HG03378 (cell line): Measurements from ENCODE around the gene UBE2D4.
"Not testable (repeated sequence)": the region's sequence is repeated elsewhere in the genome, so short reads cannot be mapped to it uniquely, and the experiment has no call there.

Source experiments
- ATAC-seq: cut with Tn5 transposase; IDR thresholded peaks from one replicate; pipeline ENCODE4 v1.9.1; 2021; ENCODE audit warnings: mild to moderate bottlenecking, moderate library complexity; ENCODE audit not compliant: unreplicated experiment

Gene UBE2D4

DNA sequence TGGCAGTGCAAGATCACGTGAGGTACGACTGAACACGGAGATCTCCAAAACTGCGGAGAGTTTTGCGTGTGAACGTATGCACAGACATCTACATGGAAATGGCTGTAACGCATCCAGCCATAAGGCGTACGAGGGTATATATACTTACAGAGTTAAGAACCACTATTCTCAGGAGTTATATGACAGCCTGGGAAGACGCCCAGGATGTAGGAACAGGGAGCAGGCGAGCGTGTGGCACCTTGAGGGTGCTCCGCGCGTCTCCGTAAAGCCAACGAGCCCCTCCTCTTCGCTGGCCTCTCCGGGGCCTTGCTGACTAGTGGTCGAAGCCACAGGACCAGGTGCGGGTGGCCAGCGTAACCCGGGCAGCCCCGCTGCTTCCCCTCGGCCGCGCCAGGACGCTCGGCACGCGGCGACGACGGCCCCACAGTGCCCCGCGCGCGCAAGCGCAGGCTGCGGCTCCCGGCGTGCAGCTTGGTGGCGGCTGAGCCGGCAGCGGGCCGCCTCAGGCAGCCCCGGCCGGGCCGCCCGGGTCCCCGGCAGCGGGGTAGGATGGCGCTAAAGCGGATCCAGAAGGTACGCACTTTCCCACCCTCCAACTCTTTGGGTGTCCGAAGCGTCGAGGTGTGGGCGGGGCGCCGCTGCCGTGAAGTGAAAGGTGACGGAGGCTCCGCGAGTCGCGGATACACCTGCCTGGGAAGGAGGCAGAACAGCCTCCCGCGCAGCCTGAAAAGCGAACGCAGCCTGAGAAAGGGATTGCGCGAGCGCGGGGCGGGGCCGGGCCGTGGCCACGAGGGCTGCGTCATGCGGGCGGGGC, at the start of gene UBE2D4:
UBE2D4 (plus strand) TSS at position 453 of the 814 bp plus-strand sequence; CDS start at position 550, 97 bp downstream.
- peak; percentile 81 for ATAC-seq

DNA sequence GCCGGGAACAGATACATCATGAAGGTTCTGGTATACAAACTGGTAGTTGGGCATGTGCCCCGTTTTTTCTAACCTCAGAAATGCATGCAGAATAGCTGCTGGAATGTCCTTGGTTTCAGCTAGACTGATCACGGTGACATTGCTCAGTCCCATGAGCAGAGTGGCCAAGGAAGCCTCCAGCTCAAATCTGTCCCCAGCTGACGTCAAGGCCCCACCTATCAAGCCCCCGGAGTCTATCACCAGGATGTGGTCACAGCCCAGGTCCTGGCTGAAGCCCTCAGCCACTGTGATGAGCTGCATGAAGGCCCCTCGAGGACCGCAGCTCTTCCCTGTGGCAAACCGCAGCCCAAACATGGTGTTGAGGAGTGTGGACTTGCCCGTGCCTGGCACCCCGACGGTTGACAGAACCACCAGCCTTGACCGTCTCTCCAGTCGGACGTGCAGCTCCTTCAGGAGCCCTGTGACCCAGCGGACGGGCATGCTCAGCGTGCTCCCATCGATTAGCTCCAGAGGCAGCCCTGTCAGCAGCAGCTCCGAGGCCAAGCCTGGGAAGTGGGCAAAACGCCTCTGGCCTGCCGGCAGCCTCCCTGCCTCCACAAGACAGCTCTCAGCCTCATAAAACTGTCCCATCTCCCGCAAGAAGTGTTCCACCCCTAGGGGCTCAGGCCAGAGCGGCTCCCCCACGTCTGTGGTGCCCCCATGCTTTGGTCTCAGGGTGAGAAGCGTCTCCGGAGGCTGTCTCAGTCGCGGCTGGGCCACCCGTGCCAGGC, 49.1 kb upstream of the UBE2D4 start:
- ATAC-seq: no peak

DNA sequence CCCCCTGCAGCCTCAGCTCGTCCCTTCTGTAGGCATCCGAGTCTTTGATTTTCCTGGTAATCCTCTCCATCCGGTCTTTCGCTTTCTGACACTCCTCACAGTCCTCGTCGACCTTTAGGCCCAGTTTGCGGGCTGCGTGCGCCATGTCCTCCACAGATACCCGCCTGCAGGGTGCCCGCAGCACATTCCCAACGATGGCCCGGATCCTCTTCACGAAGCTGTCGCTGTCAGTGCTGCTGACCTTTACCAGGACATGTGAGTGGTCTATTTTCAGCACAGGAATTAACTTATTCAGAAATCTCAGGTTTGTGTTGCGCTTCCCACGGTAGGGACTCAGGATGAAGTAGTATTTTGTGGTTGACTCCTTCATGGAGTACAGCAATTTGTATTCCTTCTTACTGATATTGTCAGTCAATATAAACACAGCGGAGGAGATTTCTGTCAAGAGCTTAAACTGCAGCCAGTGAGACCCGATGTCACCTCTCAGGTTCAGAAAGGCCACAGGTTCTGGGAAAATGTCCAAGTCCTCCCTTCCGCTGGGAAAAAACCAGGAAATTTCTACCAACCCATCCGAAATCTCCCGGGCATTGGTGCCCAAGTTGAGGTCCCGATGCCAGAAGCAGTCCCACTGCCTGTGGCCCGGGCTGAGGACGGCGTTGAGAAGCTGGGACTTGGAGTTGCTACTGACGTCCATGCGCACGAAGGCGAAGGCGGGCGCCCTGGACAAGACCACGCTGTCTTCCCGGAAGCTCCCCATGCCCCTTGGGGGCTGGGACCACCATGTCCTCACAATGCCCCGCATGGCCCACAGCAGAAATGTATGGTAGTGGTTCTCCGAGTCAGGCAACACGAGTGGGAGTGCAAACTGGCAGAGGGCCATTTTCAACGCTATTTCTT, 48.0 kb upstream of the UBE2D4 start:
- ATAC-seq: no peak

DNA sequence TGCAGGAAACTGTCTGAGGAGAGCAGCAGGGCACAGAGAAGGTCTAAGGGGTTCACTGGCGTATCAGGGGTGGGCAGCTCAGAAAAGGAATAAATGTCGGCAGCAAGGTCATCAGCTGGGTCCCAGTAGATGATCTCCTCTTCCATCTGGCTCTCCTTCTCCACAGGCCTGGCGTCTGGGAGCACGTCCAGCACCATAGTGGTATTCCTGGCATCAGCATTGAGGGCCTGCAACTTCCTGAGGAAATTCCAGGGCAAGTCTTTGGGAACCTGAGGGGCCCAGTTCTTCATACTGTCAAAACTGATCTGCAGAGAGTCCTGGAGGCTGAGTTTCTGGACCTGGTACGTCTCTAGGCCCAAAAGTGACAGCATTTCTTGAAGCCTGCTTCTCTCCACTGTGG, 47.4 kb upstream of the UBE2D4 start:
- no peak for ATAC-seq

DNA sequence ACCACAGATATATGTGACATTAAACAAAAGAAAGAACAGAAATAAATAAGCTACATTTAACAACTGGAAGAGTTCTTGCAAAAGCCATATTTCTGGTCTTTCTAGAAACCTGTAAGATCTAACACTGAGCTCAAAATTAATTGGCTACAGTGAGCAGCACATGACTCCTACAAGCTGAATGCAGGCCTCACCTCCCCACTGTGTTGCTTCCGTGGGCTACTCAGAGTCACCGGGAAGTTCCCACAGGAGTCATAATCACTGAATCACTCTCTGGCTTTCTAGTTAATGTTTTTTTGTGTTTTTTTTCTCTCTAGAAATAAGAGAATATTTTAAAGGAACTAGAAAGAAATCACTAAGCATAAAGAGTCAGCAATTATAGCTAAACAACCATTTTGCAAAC, 46.8 kb upstream of the UBE2D4 start:
- no peak for ATAC-seq

DNA sequence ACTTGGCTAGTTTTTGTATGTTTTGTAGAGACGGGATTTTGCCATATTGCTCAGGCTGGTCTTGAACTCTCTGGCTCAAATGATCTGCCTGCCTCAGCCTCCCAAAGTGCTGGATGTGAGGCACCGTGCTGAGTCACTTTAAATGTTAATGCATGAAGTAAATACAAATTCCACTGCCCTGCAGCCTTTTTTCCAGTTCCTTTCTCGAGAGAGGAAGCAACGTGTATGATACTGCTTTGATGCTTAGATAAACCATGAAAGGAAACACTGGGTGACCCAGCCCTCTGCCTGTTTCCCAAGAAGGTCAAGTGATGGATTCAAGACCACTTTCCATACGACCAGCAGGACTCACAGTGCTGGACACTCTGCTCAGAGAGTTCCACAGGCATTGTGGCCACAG, 45.6 kb upstream of the UBE2D4 start:
- ATAC-seq: no peak

DNA sequence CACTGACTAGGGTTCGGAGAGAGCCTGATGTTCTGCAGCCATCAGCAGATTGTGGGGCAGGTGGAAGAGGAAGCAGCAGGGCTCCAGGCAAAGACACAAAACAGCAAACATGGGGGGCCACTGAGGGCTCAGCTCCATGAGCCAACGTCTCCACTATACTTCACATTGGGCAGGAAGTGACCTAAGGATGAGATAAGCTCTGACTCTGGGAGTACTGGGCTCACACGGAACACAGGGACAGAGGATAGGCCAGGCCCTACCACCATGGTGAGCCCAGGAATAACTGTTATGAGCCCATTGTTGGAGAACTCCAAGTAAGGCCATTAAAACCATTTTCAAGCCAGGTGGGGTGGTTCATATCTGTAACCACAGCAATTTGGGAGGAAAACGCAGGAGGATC, 42.0 kb upstream of the UBE2D4 start:
- ATAC-seq: no peak

DNA sequence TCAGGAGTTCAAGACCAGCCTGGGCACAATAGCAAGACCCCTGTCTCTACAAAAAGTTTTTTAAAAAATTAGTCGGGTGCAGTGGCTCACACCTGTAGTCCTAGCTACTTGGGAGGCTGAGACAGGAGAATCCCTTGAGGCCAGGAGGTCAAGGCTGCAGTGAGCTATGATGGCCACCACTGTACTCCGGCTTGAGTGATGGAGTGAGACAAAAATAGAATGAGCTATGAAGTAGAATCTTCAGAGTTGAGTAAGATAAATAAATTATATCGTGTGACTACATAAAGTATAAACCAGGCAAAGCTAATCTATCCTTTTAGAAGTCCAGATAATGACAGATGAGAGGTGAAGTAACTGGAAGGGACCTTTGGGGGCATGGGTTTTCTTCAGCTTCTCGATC, 41.6 kb upstream of the UBE2D4 start:
- ATAC-seq: no peak

DNA sequence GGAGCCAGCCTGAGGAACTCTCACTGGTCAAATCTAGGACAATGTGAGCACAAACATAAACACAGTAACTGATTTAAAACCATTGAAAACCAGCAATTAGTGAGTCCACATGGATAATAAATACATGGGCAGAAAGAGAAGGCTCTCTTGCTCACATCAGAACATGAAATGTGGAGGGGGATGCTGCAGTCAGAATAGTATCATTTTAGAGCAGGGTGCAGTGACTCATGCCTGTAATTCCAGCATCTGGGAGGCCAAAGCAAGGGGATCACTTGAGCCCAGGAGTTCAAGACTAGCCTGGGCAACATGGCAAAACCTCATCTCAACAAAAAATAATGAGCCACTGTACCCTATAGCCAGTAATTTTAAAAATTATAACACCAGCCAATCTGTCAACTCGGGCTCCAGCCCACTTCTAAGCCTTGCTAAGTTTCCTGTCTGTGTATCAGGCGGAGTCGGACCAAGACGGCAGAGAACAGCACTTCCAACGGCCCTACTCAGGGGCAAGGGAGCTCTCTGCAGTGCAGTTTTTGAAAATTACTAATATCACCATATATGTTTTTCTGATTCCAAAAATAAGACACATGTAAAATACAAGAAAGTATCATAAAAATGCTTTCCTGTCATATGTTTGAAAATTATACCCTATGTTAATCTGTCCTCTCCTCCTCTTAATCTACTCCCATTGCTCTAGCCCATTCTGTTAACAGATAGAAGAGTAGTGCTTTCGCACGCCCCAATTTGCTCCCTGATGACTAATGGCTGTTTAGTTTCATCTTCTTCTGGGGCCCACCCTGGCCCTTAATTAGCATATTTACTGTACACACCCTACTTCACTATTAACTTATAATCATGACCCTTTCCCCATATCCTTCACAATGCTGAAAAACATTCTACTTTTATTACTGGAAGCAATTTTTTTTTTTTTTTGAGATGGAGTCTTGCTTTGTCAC, 37.0 kb upstream of the UBE2D4 start:
- no peak for ATAC-seq

DNA sequence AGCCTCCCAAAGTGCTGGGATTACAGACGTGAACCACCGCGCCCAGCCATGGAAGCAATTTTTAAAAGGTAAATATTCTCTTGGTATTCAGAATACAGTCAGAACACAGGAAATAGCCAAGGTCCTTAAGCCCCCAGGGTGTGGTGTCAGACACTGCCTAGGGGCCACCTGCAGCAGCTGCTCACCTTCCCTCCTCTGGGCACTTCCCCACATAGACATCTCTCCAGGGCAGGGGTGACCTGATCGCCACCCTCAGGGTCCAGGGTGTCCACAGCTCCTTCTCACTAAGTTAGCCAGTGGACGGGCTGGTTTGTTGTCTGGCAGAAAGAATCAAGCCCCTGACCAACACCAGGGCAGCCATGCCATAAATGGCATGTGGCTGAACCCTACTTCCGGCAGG, 35.8 kb upstream of the UBE2D4 start:
- ATAC-seq: no peak

DNA sequence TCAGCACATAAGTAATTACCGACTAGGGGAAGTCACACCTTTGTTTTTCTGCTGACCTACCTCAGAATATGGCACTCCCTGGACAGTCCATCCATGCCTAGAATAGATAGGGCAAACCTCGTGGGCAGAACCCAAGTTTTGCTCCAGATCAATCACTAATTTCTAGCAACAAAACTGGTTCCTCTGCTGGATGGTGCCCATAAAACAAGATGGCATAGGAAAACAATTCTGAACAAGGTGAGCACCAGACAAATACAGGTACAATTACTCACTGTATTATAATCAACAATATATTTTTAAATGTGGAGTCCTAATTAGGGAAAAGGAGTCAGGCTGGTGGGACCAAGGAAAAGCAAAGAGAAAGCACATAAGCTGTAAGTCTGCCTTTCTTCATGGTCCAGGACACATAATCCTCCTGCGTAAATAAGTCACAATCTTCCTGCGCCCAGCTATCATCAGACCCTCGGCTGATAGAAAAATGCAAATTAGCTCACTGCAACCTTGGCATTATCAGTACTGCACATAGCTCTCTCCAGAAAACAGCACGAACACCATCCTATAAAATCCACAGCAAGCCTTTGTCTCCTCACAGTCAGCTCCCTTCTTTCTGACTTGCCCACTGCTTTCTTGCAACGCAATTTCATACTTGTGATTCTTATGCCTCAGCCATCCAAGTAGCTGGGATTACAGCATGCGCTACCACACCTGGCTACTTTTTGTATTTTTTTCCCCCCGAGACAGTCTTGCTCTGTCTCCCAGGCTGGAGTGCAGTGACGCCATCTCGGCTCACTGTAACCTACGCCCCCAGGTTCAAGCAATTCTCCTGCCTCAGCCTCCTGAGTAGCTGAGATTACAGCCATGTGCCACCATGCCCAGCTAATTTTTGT, 34.9 kb upstream of the UBE2D4 start:
- no peak for ATAC-seq

DNA sequence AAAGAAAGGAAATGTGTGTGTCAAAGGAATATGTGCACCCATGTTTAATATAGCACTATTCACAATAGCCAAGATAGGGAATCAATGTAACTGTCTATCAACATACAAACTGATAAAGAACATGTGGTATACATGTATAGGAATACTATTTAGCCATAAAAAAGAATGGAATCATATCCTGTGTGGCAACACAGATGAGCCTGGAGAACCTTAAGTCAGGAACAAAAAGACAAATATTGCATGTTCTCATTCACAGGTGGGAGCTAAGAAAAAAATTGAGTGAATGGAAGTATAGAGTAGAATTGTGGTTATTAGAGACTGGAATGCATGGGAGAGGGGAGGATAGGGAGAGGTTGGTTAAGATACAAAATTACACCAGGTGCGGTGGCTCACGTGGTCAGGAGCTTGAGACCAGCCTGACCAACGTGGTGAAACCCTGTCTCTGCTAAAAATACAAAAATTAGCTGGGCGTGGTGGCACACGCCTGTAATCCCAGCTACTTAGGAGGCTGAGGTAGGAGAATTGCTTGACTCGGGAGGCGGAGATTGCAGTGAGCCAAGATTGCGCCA, 30.3 kb upstream of the UBE2D4 start:
- ATAC-seq: no peak

DNA sequence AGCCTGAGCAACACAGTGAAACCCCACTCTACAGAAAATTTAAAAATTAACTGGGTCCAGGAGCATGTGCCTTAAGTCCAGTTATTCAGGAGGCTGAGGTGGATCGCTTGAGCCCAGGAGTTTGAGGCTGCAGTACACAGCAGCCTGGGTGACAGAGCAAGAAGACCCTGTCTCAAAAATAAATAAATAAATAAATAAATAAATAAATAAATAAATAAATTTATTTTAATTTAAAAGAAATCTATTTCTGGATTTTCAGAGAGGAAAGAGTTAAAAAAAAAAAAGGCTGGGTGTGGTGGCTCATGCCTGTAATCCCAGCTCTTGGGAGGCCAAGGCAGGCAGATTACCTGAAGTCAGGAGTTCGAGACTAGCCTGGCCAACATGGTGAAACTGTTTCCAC, 27.7 kb upstream of the UBE2D4 start:
- ATAC-seq: not testable (repeated sequence)

DNA sequence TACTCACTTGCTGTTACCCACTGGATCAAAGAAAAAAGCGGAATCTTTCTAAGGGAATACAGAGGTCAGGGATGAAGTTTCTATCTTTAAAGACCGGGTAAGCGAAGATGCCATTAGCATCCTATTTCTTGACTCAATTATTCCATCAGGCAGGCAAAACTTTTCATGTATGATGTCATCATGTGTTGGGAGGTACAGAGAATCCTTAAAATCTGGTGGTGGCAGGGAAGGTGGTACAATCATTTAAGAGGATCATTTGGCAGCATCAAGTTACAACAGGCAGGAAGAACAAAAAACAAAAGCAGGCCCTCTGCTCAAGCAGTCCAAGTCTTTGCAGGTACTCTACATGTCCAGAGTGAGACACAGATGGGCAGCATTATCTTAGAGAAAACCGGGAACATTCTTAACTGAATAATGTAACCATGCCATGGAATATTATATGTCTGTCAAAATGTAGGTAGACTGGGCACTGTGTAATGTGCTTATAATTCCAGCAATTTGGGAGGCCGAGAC, 23.6 kb upstream of the UBE2D4 start:
- ATAC-seq: no peak

DNA sequence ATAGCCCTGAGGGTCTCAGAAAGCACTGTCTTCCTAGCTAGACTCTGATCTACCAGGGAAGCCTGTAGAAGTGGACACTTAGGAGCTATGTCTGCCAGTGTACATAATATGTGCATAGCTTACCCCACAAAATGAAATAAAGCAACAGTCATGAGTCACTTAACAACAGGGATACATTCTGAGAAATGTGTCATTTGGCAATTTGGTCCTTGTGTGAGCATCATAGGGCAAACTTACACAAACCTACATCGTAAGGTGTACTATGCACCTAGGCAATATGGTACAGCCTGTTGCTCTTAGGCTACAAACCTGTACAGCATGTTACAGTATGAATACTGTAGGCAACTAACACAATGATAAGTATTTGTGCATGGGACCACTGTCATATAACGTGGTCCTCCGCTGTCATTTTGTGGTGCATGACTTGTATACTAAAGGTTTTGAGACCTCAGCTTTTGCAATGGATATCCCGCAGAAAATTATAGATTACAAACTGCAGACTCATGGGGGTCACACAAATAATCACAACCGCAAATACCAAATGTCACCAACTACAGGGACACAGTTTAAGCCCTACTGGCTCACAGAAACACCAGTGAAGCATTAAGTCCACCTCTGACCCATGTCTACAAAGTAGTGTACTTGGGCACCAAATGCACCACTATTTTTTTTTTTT, 21.6 kb upstream of the UBE2D4 start:
- no peak for ATAC-seq

DNA sequence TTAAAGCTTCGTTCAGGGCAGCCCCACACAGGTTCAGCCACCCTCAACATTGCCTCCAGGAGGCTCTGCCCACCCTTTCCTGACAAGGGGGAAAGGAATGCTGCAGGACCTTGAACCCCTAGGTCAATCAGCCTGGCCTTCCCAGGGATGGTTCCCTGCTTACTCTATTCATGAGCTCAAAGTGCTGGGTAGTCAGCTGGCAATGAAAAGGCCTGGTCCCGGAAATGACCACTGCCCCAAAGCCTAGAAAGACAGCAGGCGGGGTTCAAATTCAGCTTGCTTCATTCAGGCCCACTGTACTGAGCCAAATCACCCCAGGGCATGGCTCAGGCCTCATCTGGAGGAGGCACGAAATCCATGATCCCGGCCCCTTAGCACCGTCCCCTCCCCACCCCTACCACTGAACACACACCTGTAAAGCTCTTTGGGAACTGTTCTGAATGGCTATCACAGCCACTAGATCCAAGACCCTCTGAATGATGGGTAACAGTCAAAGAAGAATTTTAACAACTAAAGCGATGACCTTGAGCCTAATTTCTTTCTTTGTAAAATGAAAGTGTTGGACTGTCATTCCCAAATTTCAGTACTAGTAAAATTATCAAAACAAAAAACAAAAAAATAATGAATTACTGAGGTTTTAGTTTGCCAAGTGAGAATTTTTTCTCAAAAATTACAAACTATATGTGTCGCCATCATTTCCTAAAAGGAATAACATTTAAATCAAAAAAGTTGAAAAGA, 20.9 kb upstream of the UBE2D4 start:
- no peak for ATAC-seq

DNA sequence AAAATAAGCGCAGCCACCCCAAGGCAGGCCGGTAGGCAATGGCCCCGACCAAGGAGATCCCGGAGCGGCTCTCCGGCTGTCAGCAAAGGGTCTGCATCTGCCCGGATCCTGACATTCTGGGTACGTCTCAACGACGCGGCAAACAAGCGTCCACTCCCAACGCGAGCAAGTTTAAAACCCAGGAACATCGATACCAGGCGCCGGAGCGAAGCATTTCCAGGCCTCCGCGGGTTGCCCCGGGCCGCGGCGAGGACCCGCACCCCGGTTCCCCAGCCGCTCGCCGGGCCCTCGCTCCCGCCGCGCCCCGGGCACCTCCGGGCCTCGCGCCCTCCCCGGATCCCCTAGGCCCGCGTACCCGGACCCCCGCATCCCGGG, 20.3 kb upstream of the UBE2D4 start:
- no peak for ATAC-seq
